Endothelial cell of umbilical vein (primary cell): ENCODE data around the gene ACTN1. TPM values are rescaled to one million over a fixed set of nuclear protein-coding genes. Genes with fewer than 3 reads are reported as not detected.

Experiments
- BruUV-seq: library from RNA; stranded (reverse); fragments of 400-500 nt; replicated peaks from 2 replicates; lab custom pipeline; 2021; lab: Mats Ljungman, UMichigan
- CTCF ChIA-PET: fragments of 300-600, 350-600 bp; sonication (Branson Sonifier 250); formaldehyde crosslinking; loops from one replicate; lab custom pipeline; 2021; ENCODE audit warnings: antibody characterized with exemption, inconsistent platforms; lab: Charles Lee
- POLR2A ChIA-PET: fragments of 300-600, 350-600 bp; sonication (Branson Sonifier 250); formaldehyde crosslinking; loops from one replicate; lab custom pipeline; 2021; ENCODE audit warnings: antibody characterized with exemption, inconsistent platforms; lab: Charles Lee
- DNase-seq: peaks from one replicate; pipeline ENCODE4 v3.0.0-alpha.2; 2011; ENCODE audit warnings: low read depth, low spot score
- FAIRE-seq: peaks from 2 replicates; lab custom pipeline; 2011; peaks lifted over from hg19 to GRCh38; lab: Jason Lieb, UNC
- H2AFZ ChIP-seq: 2 replicates; pipeline ENCODE4 v1.6.0; 2012; ENCODE audit warnings: low read depth, low read length, control low read depth, inconsistent platforms
- H3K27ac ChIP-seq: 2 replicates; pipeline ENCODE4 v1.5.1; 2011; ENCODE audit warnings: low read depth, mild to moderate bottlenecking, control low read depth, low read length, moderate library complexity; ENCODE audit not compliant: insufficient read depth
- H3K27me3 ChIP-seq, 2 experiments: 2 replicates each; pipeline versions ENCODE4 v1.6.0 to v1.6.1; 2011; ENCODE audit warnings: low read length in 2 of 2, mixed read lengths in 1 of 2; ENCODE audit not compliant: control insufficient read depth in 2 of 2, insufficient read depth in 2 of 2
- H3K36me3 ChIP-seq, 2 experiments: 2 replicates in 1 of 2; 3 replicates in 1 of 2; pipeline ENCODE4 v1.5.1; 2011; ENCODE audit warnings: low read length in 2 of 2, mild to moderate bottlenecking in 1 of 2, moderate library complexity in 1 of 2; ENCODE audit not compliant: control insufficient read depth in 2 of 2, insufficient read depth in 2 of 2; ENCODE audit errors: extremely low read depth in 1 of 2
- H3K4me1 ChIP-seq: 3 replicates; pipeline ENCODE4 v1.5.1; 2011; ENCODE audit warnings: mild to moderate bottlenecking, low read length; ENCODE audit not compliant: control insufficient read depth, insufficient read depth; ENCODE audit errors: extremely low read depth
- H3K4me2 ChIP-seq: 2 replicates; pipeline ENCODE4 v1.6.1; 2011; ENCODE audit warnings: low read length, control low read depth, mixed read lengths; ENCODE audit not compliant: insufficient read depth
- H3K4me3 ChIP-seq, 3 experiments: fragments of 200-600 bp in 1 of 3; sonication (generic), shearing (Covaris generic) in 1 of 3; replicated peaks in 1 of 3; 2 replicates each; pipeline ENCODE4 v1.5.1; 2011 to 2016; ENCODE audit warnings: control low read depth in 3 of 3, low read length in 3 of 3, mild to moderate bottlenecking in 2 of 3, inconsistent platforms in 1 of 3, low read depth in 1 of 3, moderate library complexity in 1 of 3; ENCODE audit not compliant: insufficient read depth in 1 of 3
- H3K79me2 ChIP-seq: 2 replicates; pipeline ENCODE4 v1.6.0; 2012; ENCODE audit warnings: low read length, inconsistent platforms; ENCODE audit not compliant: control insufficient read depth, insufficient read depth
- H3K9ac ChIP-seq: replicated peaks from 2 replicates; pipeline ENCODE3; 2011; ENCODE audit warnings: low read length, control low read depth; ENCODE audit not compliant: insufficient read depth; ENCODE audit errors: extremely low read depth
- H3K9me1 ChIP-seq: replicated peaks from 3 replicates; pipeline ENCODE4 v1.6.0; 2011; ENCODE audit warnings: mild to moderate bottlenecking, low read length; ENCODE audit not compliant: control insufficient read depth, insufficient read depth; ENCODE audit errors: extremely low read depth
- H3K9me3 ChIP-seq: replicated peaks from 2 replicates; pipeline ENCODE4 v1.5.1; 2012; ENCODE audit warnings: low read length, inconsistent platforms; ENCODE audit not compliant: control insufficient read depth, insufficient read depth
- H4K20me1 ChIP-seq: replicated peaks from 2 replicates; pipeline ENCODE3; 2011; ENCODE audit warnings: mild to moderate bottlenecking, low read length; ENCODE audit not compliant: control insufficient read depth, insufficient read depth; ENCODE audit errors: extremely low read depth
- CTCF ChIP-seq, 2 donors: IDR thresholded peaks; 1 replicate in 1 of 2; 2 replicates in 1 of 2; pipeline ENCODE4 v1.5.1; 2011; ENCODE audit warnings: low read length in 2 of 2, mild to moderate bottlenecking in 2 of 2, moderate library complexity in 2 of 2, control low read depth in 1 of 2, inconsistent platforms in 1 of 2, low read depth in 1 of 2; ENCODE audit not compliant: insufficient read depth in 1 of 2; ENCODE audit errors: extremely low read depth in 1 of 2
- EZH2 ChIP-seq: IDR thresholded peaks from 2 replicates; pipeline ENCODE4 v1.6.1; 2012; ENCODE audit warnings: borderline replicate concordance, low read depth, mild to moderate bottlenecking, moderate library complexity, low read length, inconsistent platforms; ENCODE audit not compliant: severe bottlenecking
- FOS ChIP-seq: IDR thresholded peaks from 2 replicates; pipeline ENCODE4 v1.6.1; 2011; ENCODE audit warnings: mild to moderate bottlenecking, low read length, moderate library complexity, borderline replicate concordance; ENCODE audit not compliant: insufficient read depth
- GATA2 ChIP-seq: IDR thresholded peaks from 2 replicates; pipeline ENCODE4 v1.7.0; 2011; ENCODE audit warnings: low read depth, mild to moderate bottlenecking, moderate library complexity, mixed read lengths, low read length; ENCODE audit not compliant: insufficient read length, insufficient read depth
- JUN ChIP-seq: IDR thresholded peaks from 2 replicates; pipeline ENCODE4 v1.6.1; 2011; ENCODE audit warnings: borderline replicate concordance, low read depth; ENCODE audit not compliant: insufficient read length, insufficient read depth
- MAX ChIP-seq: IDR thresholded peaks from 2 replicates; pipeline ENCODE4 v1.6.1; 2011; ENCODE audit not compliant: insufficient read depth, insufficient read length
- MYC ChIP-seq: IDR thresholded peaks from one replicate; pipeline ENCODE4 v1.6.1; 2011; ENCODE audit warnings: mild to moderate bottlenecking, low read depth, low read length
- POLR2A ChIP-seq: IDR thresholded peaks from 2 replicates; pipeline ENCODE4 v1.6.1; 2012; ENCODE audit warnings: low read depth, mild to moderate bottlenecking, control low read depth, low read length
- POLR2AphosphoS5 ChIP-seq: IDR thresholded peaks from 2 replicates; pipeline ENCODE4 v1.6.1; 2012; ENCODE audit warnings: low read depth, mild to moderate bottlenecking, control low read depth, low read length, moderate library complexity; ENCODE audit not compliant: insufficient read depth
- dilution Hi-C: fragments of 300-500 bp; cut with MboI; formaldehyde crosslinking; loops from one replicate; pipeline ENCODE4 v1.15.0; 2019; ENCODE audit warnings: low sequenced_read_pairs; ENCODE audit not compliant: extremely low pct_ligation_motif_present
- intact Hi-C: fragments of 100-400 bp; cut with micrococcal nuclease; formaldehyde crosslinking; loops from one replicate; pipeline ENCODE4 v1.10.0; 2022
- polyA plus RNA-seq, 4 experiments: library from polyadenylated mRNA; depleted of rRNA in 3 of 4; stranded (reverse) in 3 of 4; unstranded in 1 of 4; fragments of >200 nt; gene quantifications; 2 replicates each; pipeline versions ENCODE4 v1.2.1 to v1.2.3, GENCODE V29; 2011 to 2012; ENCODE audit warnings: missing spikeins in 1 of 4
- total RNA-seq: library from RNA; stranded (reverse); gene quantifications from 2 replicates; pipeline ENCODE4 v1.2.3, GENCODE V29; 2021

Gene ACTN1
- total and polyA plus RNA-seq, 2 donors (not counting 3 experiments of a cell fraction or from before 2014, with no cell fraction given) = 442 to 463 TPM

GRCh38 chr14:68929623-68930307 lies 49.3 kb downstream of the ACTN1 start:
- TF ChIP-seq JUN (no peak), POLR2AphosphoS5 (no peak), GATA2 (no peak), CTCF (IDR thresholded peaks at IDR 0.05; ENCODE audit: extremely low read depth in 1 of 2, insufficient read depth in 1 of 2, low read depth in 1 of 2, low read length in 2 of 2) (no peak), POLR2A (no peak), FOS (no peak), MYC (no peak), EZH2 (no peak), MAX (no peak)
- peaks cover 6% of the 10 kb centered on the region for H4K20me1 ChIP-seq
- no peak overlapping the region for H3K4me2 ChIP-seq
- H3K4me3 ChIP-seq = no peak overlapping the region
- POLR2A ChIA-PET = interaction anchor here (1.5 kb wide), 1 partner anchor 10 kb away, joined by 4 read pairs; no protein-coding TSS in a partner anchor
- no peak overlapping the region for H2AFZ ChIP-seq
- CTCF ChIA-PET = interaction anchor here (1.3 to 1.7 kb wide), 2 partner anchors 9 to 178 kb away, joined by 3 read pairs; no protein-coding TSS in a partner anchor
- no peak overlapping the region for H3K9ac ChIP-seq
- peaks cover 3 to 12% of the 10 kb centered on the region in 2 experiments for H3K36me3 ChIP-seq
- DNase-seq (no peak), FAIRE-seq (no peak)
- intact Hi-C loops (no loop called here), dilution Hi-C loops (no loop called here)
- H3K9me1 ChIP-seq = no peaks in the 10 kb centered on the region
- peaks cover 98% of the 10 kb centered on the region for H3K79me2 ChIP-seq
- no peak overlapping the region for H3K27ac ChIP-seq
- no peaks in the 10 kb centered on the region for H3K4me1 ChIP-seq
- H3K27me3 ChIP-seq = no peaks in the 10 kb centered on the region
- H3K9me3 ChIP-seq = no peaks in the 10 kb centered on the region
- no TSS peak for BruUV-seq
